IMR-90 (cell line): Measurements from ENCODE around the gene PTPRU. TPM values are rescaled to one million over a fixed set of nuclear protein-coding genes. Genes with fewer than 3 reads are reported as not detected.

Experiments
- ATAC-seq: fragments of 200-7000 bp; cut with Tn5 transposase; 2 replicates; pipeline ENCODE4 v1.9.1; 2020; ENCODE audit warnings: low read depth, mild to moderate bottlenecking, moderate library complexity
- BruUV-seq: library from RNA; stranded (reverse); fragments of 400-500 nt; replicated peaks from 2 replicates; lab custom pipeline; 2021; lab: Mats Ljungman, UMichigan
- CTCF ChIA-PET: fragments of 300-600 bp; formaldehyde crosslinking; extraction: SDS; loops from one replicate; lab custom pipeline; 2021; ENCODE audit warnings: antibody characterized with exemption; lab: Yijun Ruan, JAX
- POLR2A ChIA-PET: fragments of 300-600 bp; sonication (Branson Sonifier 250); formaldehyde crosslinking; loops from one replicate; lab custom pipeline; 2022; ENCODE audit warnings: antibody characterized with exemption; ENCODE audit not compliant: unreplicated experiment; lab: Charles Lee
- DNase-seq: peaks from one replicate; pipeline ENCODE4 v3.0.0; 2013
- H2AFZ ChIP-seq: replicated peaks from 2 replicates; pipeline ENCODE3; 2013; ENCODE audit warnings: low read length, mild to moderate bottlenecking; ENCODE audit not compliant: poor library complexity
- H2AK5ac ChIP-seq: 2 replicates; pipeline ENCODE4 v1.6.1; 2013; ENCODE audit warnings: low read depth, low read length, inconsistent platforms
- H2AK9ac ChIP-seq: replicated peaks from 2 replicates; pipeline ENCODE3; 2013; ENCODE audit warnings: mild to moderate bottlenecking, low read depth, low read length, moderate library complexity; ENCODE audit not compliant: poor library complexity
- H2BK120ac ChIP-seq: 2 replicates; pipeline ENCODE4 v1.6.1; 2013; ENCODE audit warnings: low read depth, low read length, inconsistent platforms
- H2BK15ac ChIP-seq: 3 replicates; pipeline ENCODE4 v1.6.1; 2013; ENCODE audit warnings: low read depth, low read length, inconsistent platforms
- H2BK20ac ChIP-seq: 2 replicates; pipeline ENCODE4 v1.6.1; 2013; ENCODE audit warnings: low read depth, mild to moderate bottlenecking, inconsistent platforms, low read length, moderate library complexity
- H2BK5ac ChIP-seq: 2 replicates; pipeline ENCODE4 v1.6.1; 2013; ENCODE audit warnings: mild to moderate bottlenecking, low read depth, low read length, inconsistent platforms; ENCODE audit not compliant: poor library complexity, severe bottlenecking
- H3K14ac ChIP-seq: replicated peaks from 2 replicates; pipeline ENCODE4 v1.6.1; 2013; ENCODE audit warnings: low read depth, low read length, inconsistent platforms
- H3K18ac ChIP-seq: 2 replicates; pipeline ENCODE4 v1.6.1; 2013; ENCODE audit warnings: low read depth, low read length, control low read depth
- H3K23ac ChIP-seq: 2 replicates; pipeline ENCODE4 v1.6.1; 2013; ENCODE audit warnings: low read depth, low read length, inconsistent platforms
- H3K27ac ChIP-seq: 2 replicates; pipeline ENCODE4 v1.5.1; 2013; ENCODE audit warnings: mild to moderate bottlenecking, control low read depth, low read length; ENCODE audit not compliant: insufficient read depth
- H3K27me3 ChIP-seq: 2 replicates; pipeline ENCODE4 v1.6.1; 2013; ENCODE audit warnings: low read length; ENCODE audit not compliant: control insufficient read depth, insufficient read depth
- H3K36me3 ChIP-seq: 2 replicates; pipeline ENCODE4 v1.6.1; 2013; ENCODE audit warnings: low read length, mixed read lengths; ENCODE audit not compliant: control insufficient read depth, insufficient read depth
- H3K4ac ChIP-seq: 2 replicates; pipeline ENCODE4 v1.6.1; 2013; ENCODE audit warnings: low read depth, low read length, inconsistent platforms
- H3K4me1 ChIP-seq: 2 replicates; pipeline ENCODE4 v1.6.1; 2013; ENCODE audit warnings: low read length, mixed read lengths; ENCODE audit not compliant: control insufficient read depth, insufficient read depth
- H3K4me2 ChIP-seq: 2 replicates; pipeline ENCODE4 v1.6.1; 2013; ENCODE audit warnings: low read depth, mild to moderate bottlenecking, control low read depth, low read length, moderate library complexity
- H3K4me3 ChIP-seq: 2 replicates; pipeline ENCODE4 v1.5.1; 2013; ENCODE audit warnings: low read depth, mild to moderate bottlenecking, control low read depth, low read length, moderate library complexity; ENCODE audit not compliant: insufficient read depth
- H3K56ac ChIP-seq: 2 replicates; pipeline ENCODE4 v1.6.1; 2013; ENCODE audit warnings: low read length, inconsistent platforms; ENCODE audit not compliant: insufficient read depth; ENCODE audit errors: extremely low read depth
- H3K79me1 ChIP-seq, 2 experiments: 2 replicates each; pipeline ENCODE4 v1.6.1; 2013; ENCODE audit warnings: low read length in 2 of 2, inconsistent platforms in 1 of 2, low read depth in 1 of 2
- H3K9ac ChIP-seq: 2 replicates; pipeline ENCODE4 v1.6.1; 2013; ENCODE audit warnings: low read depth, low read length, control low read depth
- H3K9me1 ChIP-seq: 2 replicates; pipeline ENCODE4 v1.6.1; 2013; ENCODE audit warnings: low read length, inconsistent platforms; ENCODE audit not compliant: insufficient read depth
- H3K9me3 ChIP-seq: 2 replicates; pipeline ENCODE4 v1.6.1; 2013; ENCODE audit warnings: low read length; ENCODE audit not compliant: control insufficient read depth, insufficient read depth
- H4K20me1 ChIP-seq: 2 replicates; pipeline ENCODE4 v1.6.1; 2013; ENCODE audit warnings: low read length, inconsistent platforms; ENCODE audit not compliant: insufficient read depth
- H4K5ac ChIP-seq: 2 replicates; pipeline ENCODE4 v1.6.1; 2013; ENCODE audit warnings: mild to moderate bottlenecking, low read depth, low read length, control low read depth
- H4K8ac ChIP-seq, 2 experiments: 2 replicates each; pipeline ENCODE4 v1.6.1; 2013; ENCODE audit warnings: low read depth in 2 of 2, low read length in 2 of 2, control low read depth in 1 of 2, inconsistent platforms in 1 of 2
- H4K91ac ChIP-seq: 2 replicates; pipeline ENCODE4 v1.6.1; 2013; ENCODE audit warnings: low read depth, low read length, inconsistent platforms; ENCODE audit not compliant: insufficient read depth
- BHLHE40 ChIP-seq: fragments of 150-350 bp; IDR thresholded peaks from 2 replicates; pipeline ENCODE4 v1.6.1; 2016; ENCODE audit warnings: mild to moderate bottlenecking, low read depth, low read length
- CEBPB ChIP-seq: IDR thresholded peaks from 2 replicates; pipeline ENCODE4 v1.6.1; 2012; ENCODE audit warnings: low read depth, low read length, improper control_type of control experiment
- CHD1 ChIP-seq: IDR thresholded peaks from 2 replicates; pipeline ENCODE4 v1.6.1; 2012; ENCODE audit warnings: low read depth, low read length, improper control_type of control experiment
- ELK1 ChIP-seq: fragments of 150-350 bp; IDR thresholded peaks from 2 replicates; pipeline ENCODE4 v1.6.1; 2016; ENCODE audit warnings: low read depth, mild to moderate bottlenecking, low read length, moderate library complexity, borderline replicate concordance
- FOS ChIP-seq: fragments of 150-350 bp; IDR thresholded peaks from 2 replicates; pipeline ENCODE4 v1.6.1; 2016; ENCODE audit warnings: low read depth, low read length
- MAFK ChIP-seq: IDR thresholded peaks from 2 replicates; pipeline ENCODE4 v1.6.1; 2012; ENCODE audit warnings: low read depth, low read length, improper control_type of control experiment
- MAZ ChIP-seq: IDR thresholded peaks from 2 replicates; pipeline ENCODE4 v1.6.1; 2012; ENCODE audit warnings: low read depth, mild to moderate bottlenecking, low read length, improper control_type of control experiment, moderate library complexity, borderline replicate concordance
- MXI1 ChIP-seq: IDR thresholded peaks from 2 replicates; pipeline ENCODE4 v1.6.1; 2012; ENCODE audit warnings: low read depth, mild to moderate bottlenecking, low read length, moderate library complexity, borderline replicate concordance
- NFE2L2 ChIP-seq: fragments of 150-350 bp; IDR thresholded peaks from 2 replicates; pipeline ENCODE4 v1.6.1; 2016; ENCODE audit warnings: low read depth, mild to moderate bottlenecking, low read length
- POLR2A ChIP-seq: IDR thresholded peaks from 2 replicates; pipeline ENCODE4 v1.6.1; 2012; ENCODE audit warnings: mild to moderate bottlenecking, low read depth, low read length
- RAD21 ChIP-seq: IDR thresholded peaks from 2 replicates; pipeline ENCODE4 v1.6.1; 2012; ENCODE audit warnings: low read length, improper control_type of control experiment
- RCOR1 ChIP-seq: IDR thresholded peaks from 2 replicates; pipeline ENCODE4 v1.6.1; 2012; ENCODE audit warnings: mild to moderate bottlenecking, low read length, improper control_type of control experiment; ENCODE audit not compliant: insufficient replicate concordance
- RFX5 ChIP-seq: IDR thresholded peaks from 2 replicates; pipeline ENCODE4 v1.8.0; 2012; ENCODE audit warnings: low read depth, mild to moderate bottlenecking, low read length, moderate library complexity
- SMC3 ChIP-seq: fragments of 150-350 bp; IDR thresholded peaks from 2 replicates; pipeline ENCODE4 v1.6.1; 2016; ENCODE audit warnings: low read depth, mild to moderate bottlenecking, antibody characterized with exemption, low read length, moderate library complexity
- USF2 ChIP-seq: fragments of 150-350 bp; IDR thresholded peaks from 2 replicates; pipeline ENCODE4 v1.6.1; 2017; ENCODE audit warnings: mild to moderate bottlenecking, antibody characterized with exemption, low read length, low read depth
- WGBS, 2 experiments: methylation state at CpG; one replicate each; pipeline versions ENCODE4 v1.1.5 to v1.1.7; 2013; ENCODE audit warnings: missing lambda C conversion rate in 2 of 2; ENCODE audit not compliant: insufficient read length in 1 of 2; ENCODE audit errors: extremely low coverage in 2 of 2; 5-methylcytosine and 5-hydroxymethylcytosine counted together
- dilution Hi-C: fragments of 300-500 bp; cut with HindIII; formaldehyde crosslinking; loops from one replicate; pipeline ENCODE4 v1.14.3; 2018; ENCODE audit warnings: low sequenced_read_pairs; ENCODE audit not compliant: unreplicated experiment
- in situ Hi-C: fragments of 300-500 bp; cut with MboI; formaldehyde crosslinking; loops from 3 replicates; pipeline ENCODE4 v1.14.3; 2019; ENCODE audit warnings: low sequenced_read_pairs, inconsistent platforms, mixed read lengths
- intact Hi-C: fragments of 100-400 bp; cut with micrococcal nuclease; formaldehyde crosslinking; loops from 2 replicates; pipeline ENCODE4 v1.10.0; 2022
- polyA plus RNA-seq, 3 experiments: library from polyadenylated mRNA; depleted of rRNA; stranded (reverse); fragments of >200 nt; gene quantifications; 2 replicates each; pipeline ENCODE4 v1.2.3, GENCODE V29; 2012; ENCODE audit warnings: low replicate concordance in 1 of 3
- total RNA-seq: library from RNA; depleted of rRNA; stranded (reverse); fragments of >200 nt; gene quantifications from 2 replicates; pipeline ENCODE4 v1.2.3, GENCODE V29; 2012
- TF ChIP-seq, protein P1 (sequence below): conservative IDR thresholded peaks from 2 replicates; pipeline ENCODE4 v1.5.1; 2012; ENCODE audit warnings: mild to moderate bottlenecking, low read depth, low read length, improper control_type of control experiment

The PTPRU gene
- total and polyA plus RNA-seq, 2 of the 4 experiments (the other 2 are of a cell fraction) = 7.0 to 10.7 TPM

DNA sequence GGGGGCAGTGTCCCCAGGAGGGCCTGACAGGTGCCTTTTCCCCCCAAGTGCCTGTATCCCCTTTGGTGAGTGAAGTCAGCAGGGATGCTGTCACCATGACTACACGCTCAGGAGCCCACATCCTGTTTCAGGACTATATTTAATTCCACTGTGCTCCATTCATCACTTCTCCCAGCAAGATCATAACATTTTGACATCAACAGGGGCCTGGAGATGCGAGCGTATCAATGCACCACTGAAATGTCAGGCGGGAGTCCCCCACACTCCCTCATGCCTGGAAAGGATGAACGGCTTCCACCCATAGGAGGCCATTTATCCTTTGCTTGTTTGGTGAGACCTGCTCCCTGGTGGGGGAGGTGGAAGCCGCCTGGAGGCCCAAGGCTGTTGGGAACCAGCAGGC, 119.1 kb downstream of the PTPRU start:
- H3K4me1 ChIP-seq = no peaks in the 10 kb centered on the region
- BruUV-seq = no TSS peak
- H3K9me1 ChIP-seq = no peaks in the 10 kb centered on the region
- no peaks in the 10 kb centered on the region for H3K9me3 ChIP-seq
- no peaks in the 10 kb centered on the region for H3K79me1 ChIP-seq
- ChIA-PET CTCF (no interaction called here), POLR2A (no interaction called here)
- H4K5ac ChIP-seq = no peak overlapping the region
- in situ Hi-C loops (no loop called here), intact Hi-C loops (no loop called here), dilution Hi-C loops (no loop called here)
- H4K91ac ChIP-seq = no peak overlapping the region
- 20% methylated on average over 1 of the region's 6 CpGs; no CpG with 5 or more reads in 1 of the 2 experiments for WGBS, 2 experiments
- DNase-seq (no peak), ATAC-seq (no peak)
- H2BK20ac ChIP-seq = no peak overlapping the region
- no peak overlapping the region for H3K4ac ChIP-seq
- TF ChIP-seq ELK1 (no peak), CEBPB (no peak), FOS (no peak), MAFK (no peak), CHD1 (no peak), SMC3 (no peak), RFX5 (no peak), NFE2L2 (no peak), BHLHE40 (no peak), RCOR1 (no peak), POLR2A (no peak), MXI1 (no peak), RAD21 (no peak), MAZ (no peak), USF2 (no peak)
- TF ChIP-seq, protein P1, sequence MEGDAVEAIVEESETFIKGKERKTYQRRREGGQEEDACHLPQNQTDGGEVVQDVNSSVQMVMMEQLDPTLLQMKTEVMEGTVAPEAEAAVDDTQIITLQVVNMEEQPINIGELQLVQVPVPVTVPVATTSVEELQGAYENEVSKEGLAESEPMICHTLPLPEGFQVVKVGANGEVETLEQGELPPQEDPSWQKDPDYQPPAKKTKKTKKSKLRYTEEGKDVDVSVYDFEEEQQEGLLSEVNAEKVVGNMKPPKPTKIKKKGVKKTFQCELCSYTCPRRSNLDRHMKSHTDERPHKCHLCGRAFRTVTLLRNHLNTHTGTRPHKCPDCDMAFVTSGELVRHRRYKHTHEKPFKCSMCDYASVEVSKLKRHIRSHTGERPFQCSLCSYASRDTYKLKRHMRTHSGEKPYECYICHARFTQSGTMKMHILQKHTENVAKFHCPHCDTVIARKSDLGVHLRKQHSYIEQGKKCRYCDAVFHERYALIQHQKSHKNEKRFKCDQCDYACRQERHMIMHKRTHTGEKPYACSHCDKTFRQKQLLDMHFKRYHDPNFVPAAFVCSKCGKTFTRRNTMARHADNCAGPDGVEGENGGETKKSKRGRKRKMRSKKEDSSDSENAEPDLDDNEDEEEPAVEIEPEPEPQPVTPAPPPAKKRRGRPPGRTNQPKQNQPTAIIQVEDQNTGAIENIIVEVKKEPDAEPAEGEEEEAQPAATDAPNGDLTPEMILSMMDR = no peak
- no peaks in the 10 kb centered on the region for H4K20me1 ChIP-seq
- H2BK5ac ChIP-seq = no peak overlapping the region
- H3K18ac ChIP-seq = no peak overlapping the region
- H3K27ac ChIP-seq = no peak overlapping the region
- H2AK9ac ChIP-seq = no peak overlapping the region
- H3K23ac ChIP-seq = no peak overlapping the region
- no peak overlapping the region for H2AFZ ChIP-seq
- no peak overlapping the region for H2BK120ac ChIP-seq
- no peak overlapping the region for H3K56ac ChIP-seq
- no peak overlapping the region for H3K9ac ChIP-seq
- H3K4me3 ChIP-seq = no peak overlapping the region
- H3K14ac ChIP-seq = no peak overlapping the region
- no peak overlapping the region for H4K8ac ChIP-seq
- no peaks in the 10 kb centered on the region for H3K36me3 ChIP-seq
- H2AK5ac ChIP-seq = no peak overlapping the region
- peaks cover 15% of the 10 kb centered on the region for H3K27me3 ChIP-seq
- no peak overlapping the region for H2BK15ac ChIP-seq
- H3K4me2 ChIP-seq = no peak overlapping the region
